PC-3 (cell line): ENCODE measurements around the gene DPF3.

Source experiments
- CTCF ChIP-seq: fragments of 300-600 bp; sonication (generic); conservative IDR thresholded peaks from 2 replicates; pipeline ENCODE4 v1.5.1; 2017; ENCODE audit warnings: antibody characterized with exemption, low read depth, mild to moderate bottlenecking, low read length
- EZH2 ChIP-seq: fragments of 300-600 bp; sonication (generic); IDR thresholded peaks from one replicate; pipeline ENCODE4 v1.6.1; 2017; ENCODE audit warnings: antibody characterized with exemption, mild to moderate bottlenecking, low read length; ENCODE audit not compliant: unreplicated experiment
- EZH2phosphoT487 ChIP-seq: fragments of 300-600 bp; sonication (generic); IDR thresholded peaks from 2 replicates; pipeline ENCODE4 v1.6.1; 2018; ENCODE audit warnings: mild to moderate bottlenecking, antibody characterized with exemption, low read length, borderline replicate concordance

GRCh38 chr14:72775923-72776554 is 117.9 kb downstream of the DPF3 start:
- TF ChIP-seq CTCF: no peak
- no peak for TF ChIP-seq EZH2
- TF ChIP-seq EZH2phosphoT487: no peak
